Epidermal melanocyte (primary cell): ENCODE results near the gene CNKSR1.

Source experiments
- DNase-seq: peaks from one replicate; pipeline ENCODE4 v3.0.0; 2011; ENCODE audit warnings: low spot score; ENCODE audit not compliant: insufficient read length

The CNKSR1 gene

GRCh38 chr1:26177182-26177684 lies at the start of gene CNKSR1:
CNKSR1 (plus strand) TSS chr1:26177491; CDS start chr1:26177548, 57 bp downstream.
- DNase-seq, result no peak

- no peak for DNase-seq
These were observed 47.5 kb upstream of the CNKSR1 start for GRCh38 chr1:26129778-26130177.

GRCh38 chr1:26130695-26131094 lies 46.6 kb upstream of the CNKSR1 start:
- DNase-seq, result no peak

DNA sequence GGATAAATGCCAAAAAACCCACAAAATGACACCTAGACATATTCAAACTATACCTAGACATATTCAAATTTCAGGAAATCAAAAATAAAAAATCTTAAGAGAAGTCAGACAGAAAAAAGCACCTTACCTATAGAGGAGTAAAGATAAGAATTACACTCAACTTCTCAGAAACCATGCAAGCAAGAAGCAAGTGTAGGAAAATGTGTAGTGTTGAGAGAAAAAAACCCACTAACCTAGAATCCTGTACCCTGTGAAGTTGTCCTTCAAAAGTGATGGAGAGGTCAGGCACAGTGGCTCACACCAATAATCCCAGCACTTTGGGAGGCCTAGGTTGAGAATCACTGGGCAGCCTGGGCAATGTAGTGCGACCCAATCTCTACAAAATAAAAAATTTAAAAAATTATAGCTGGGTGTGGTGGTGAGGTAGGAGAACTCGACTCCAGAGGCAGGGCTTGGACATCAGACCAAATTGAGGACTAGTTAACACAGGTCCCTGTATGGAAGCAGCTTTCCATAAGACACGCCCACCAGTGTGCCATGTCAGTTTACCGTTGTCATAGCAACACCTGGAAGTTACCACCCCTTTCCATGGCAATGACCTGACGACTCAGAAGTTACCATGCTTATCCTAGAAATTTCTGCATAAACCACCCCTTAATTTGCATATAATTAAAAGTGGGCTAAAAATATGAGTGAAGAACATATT lies 45.0 kb upstream of the CNKSR1 start:
- no peak for DNase-seq

GRCh38 chr1:26132834-26133167 lies 44.5 kb upstream of the CNKSR1 start:
- DNase-seq, result no peak

DNA sequence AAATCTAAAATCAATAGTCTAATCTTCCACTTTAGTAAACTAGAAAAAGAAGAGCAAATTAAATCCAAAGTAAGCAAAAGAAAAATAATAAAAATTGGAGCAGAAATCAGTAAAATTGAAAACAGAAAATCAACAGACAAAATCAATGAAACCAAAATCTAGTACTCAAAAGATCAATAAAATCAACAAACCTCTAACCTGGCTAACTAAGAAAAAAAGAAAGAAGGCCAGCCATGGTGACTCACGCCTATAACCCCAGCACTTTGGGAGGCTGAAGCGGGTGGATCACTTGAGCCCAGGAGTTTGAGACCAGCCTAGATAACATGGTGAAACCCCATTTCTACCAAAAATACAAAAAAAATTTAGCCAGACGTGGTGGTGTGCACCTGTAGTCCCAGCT lies 42.8 kb upstream of the CNKSR1 start:
- no peak for DNase-seq

DNA sequence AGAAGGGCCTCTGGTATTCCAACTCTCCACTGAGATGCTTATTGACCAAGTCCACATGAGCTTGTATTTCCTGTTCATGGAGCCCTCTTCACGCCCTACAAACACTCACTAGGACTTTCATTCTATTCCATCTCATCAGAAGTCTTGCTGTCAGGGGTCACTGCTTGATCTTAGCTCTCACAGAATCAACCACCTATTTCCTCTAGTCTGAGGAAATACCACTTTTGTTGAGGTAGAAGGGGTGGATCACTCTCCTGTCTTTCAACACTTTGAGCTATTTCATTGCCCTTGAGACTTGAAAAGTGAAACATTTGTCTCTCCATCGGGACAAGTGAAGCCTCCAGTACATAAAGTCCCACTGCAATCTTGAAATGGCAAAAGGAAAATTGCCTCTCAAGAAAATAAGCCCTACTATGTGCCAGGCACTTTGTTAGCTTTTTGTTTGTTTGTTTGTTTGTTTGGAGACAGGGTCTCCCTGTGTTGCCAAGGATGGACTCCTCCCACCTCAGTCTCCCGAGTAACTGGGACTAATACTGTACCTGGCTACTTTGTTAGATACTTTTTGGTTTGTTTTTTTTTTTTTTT lies 38.2 kb upstream of the CNKSR1 start:
- DNase-seq, result no peak

GRCh38 chr1:26142159-26142558 lies 35.1 kb upstream of the CNKSR1 start:
- DNase-seq, result no peak

GRCh38 chr1:26145041-26145959 lies 32.0 kb upstream of the CNKSR1 start:
- peak; percentile 66 for DNase-seq

GRCh38 chr1:26145960-26146294 lies 31.4 kb upstream of the CNKSR1 start:
- no peak for DNase-seq

DNA sequence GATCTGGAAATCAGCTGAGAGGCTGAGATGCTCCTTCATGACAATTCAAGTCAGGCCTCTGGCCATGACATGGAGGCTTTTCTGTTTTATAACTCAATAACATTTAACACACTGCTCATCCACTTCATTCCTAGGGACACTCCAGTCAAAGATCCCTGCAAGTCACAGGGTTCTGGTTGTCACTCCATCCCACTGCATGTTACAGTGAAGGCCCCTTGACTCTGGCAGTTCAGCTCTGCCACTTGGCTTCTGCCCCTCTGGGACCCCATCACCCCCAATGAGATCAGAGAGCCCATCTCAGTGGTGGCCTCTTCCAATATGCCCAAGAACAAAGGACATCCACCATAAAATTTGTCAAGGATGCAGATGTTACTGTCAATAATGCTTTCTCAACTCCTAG lies 28.4 kb upstream of the CNKSR1 start:
- DNase-seq, result no peak

DNA sequence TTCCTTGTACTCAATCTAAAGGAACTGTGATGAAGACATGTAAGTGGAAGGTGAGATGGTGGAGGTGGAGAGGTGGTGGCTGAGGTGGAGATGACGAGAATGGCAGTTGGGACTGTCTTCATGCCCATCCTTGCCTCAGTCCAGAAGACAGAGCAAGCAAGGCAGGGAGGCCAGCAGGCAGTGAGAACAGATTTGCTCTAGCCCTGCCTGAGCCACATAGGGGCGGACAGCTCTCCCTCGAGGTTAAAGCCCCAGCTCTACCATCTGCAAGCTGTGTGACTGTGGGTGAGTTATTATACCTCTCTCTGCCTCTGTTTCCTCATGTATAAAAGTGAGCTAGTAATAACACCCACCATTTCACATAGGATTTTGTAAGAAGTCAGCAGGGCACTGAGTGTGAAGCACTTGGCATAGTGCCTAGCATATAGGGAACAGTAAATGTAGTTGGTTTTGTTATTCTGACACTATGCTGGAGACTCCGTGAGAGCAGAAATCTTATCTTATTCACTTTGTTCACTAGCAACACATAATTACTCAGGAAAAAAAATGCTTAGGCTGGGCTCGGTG lies 23.2 kb upstream of the CNKSR1 start:
- DNase-seq, result no peak

- no peak for DNase-seq
These were observed 22.5 kb upstream of the CNKSR1 start for GRCh38 chr1:26154750-26155149.

DNA sequence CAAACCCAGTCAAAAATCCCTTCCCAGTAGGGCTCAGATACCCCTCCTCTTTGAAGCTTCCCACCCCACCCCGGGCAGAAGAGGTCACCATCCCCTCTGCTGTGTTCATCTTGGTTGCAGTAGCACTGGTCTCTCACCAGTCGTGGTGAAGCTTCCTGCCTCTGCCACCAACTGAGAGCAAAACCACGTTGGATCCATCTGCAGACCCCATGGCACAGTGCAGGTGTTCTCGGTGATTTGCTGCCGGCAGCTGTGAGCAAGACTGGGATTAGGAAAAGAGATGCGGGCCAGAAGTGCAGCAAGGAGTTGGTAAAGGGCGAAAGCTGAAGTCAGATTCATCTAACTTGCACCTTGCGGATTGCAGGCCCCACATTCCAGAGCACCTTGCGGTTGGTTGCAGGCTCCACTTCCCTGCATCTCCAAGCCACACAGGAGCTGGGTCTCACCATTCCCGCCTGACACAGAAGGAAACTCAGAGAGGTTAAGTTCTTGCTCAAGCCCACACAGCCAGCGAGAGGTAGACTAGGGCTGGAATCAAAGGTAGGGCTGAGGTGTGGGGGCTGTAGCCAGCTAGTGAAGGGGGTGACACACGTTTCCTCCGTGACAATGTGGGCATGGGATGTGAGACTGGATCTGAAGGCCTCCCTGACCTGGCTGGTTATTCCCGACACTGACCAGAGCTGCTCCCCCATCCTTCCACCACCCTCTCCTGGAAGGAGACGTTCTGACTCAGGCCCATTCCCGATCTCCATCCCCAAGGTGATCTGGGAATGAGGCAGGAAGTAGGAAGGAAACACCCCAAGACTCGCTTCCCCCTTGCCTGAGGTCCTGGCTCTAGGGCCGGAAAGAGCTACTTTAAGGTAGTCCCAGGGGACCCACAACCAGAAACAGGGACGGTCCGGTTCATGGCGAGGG lies 21.7 kb upstream of the CNKSR1 start:
- no peak for DNase-seq

- no peak for DNase-seq
These were observed 20.8 kb upstream of the CNKSR1 start for GRCh38 chr1:26156285-26157038.

- DNase-seq, result no peak
These were observed 18.9 kb upstream of the CNKSR1 start for GRCh38 chr1:26158271-26158907.

DNA sequence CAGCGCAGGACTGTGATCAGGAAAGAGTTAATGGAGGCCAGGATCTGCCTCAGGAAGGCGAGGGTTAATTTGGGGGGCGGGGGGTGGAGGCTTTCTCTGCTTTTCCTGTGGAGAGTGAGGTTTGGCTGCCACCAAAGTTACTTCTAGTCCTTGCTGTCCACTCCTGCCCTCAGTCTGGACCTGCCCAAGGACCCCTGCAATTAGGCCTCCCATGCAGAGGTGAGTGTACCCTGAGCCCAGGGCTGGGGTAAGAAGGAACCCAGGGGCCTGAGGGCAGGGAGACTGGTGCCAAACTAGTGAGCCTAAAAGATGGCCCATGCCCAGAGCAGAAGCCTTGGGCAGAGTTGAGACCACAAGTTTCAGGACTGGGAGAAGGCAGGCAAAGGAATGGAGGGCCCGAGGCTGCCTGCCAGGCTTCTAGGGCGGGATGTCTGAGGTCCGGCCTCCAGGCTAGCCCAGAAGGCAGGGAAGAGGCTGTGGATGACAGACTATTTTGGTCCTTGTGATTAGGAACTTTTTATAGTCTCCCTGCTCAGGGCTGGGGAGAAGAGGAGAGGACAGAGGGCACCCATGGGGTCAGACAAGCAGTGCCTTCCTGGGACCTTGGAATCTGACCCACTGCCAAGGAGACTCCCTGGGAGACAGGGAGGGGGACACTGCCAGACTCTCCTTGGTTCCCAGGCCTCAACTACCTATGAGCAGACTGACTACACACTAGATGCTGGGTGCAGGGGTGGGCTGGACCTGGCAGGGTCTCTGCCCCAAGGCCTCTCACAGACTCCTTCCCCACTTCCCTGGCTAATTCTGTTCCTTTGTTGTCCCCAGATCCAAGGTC lies 18.2 kb upstream of the CNKSR1 start, which contains the start of gene FAM110D:
FAM110D (plus strand) TSS at position 172 of the 835 bp plus-strand sequence. CDS start 2,213 bp downstream, outside the sequence.
- DNase-seq, result no peak

DNA sequence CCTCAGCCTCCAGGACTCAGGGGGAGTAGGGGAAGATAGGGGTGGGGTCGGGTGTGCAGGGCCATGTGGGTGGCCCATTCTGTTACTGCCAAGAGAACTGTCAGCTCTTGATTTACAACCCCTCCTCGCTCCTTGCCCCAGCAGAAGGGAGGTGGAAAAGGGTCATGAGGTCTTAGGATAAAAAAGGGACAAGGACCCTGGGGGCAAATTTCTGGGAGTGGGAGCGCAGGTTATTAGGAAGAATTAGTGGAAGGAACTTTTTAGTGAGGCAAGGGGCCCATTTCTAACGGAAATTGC lies 17.6 kb upstream of the CNKSR1 start:
- no peak for DNase-seq
